ENCODE measurements around the gene NOL9. TPM values are rescaled to one million over a fixed set of nuclear protein-coding genes. Genes with fewer than 3 reads are reported as not detected.

The NOL9 gene
- total RNA-seq, 4 donors from 2014 or later = 16.6 to 25.0 (median 21.1) TPM

- peaks cover 0 to 6% (median 3%) of the 10 kb centered on the region in 4 donors for H3K9me3 ChIP-seq
- WGBS = 84% methylated on average over 8 of the region's 14 CpGs
- intact Hi-C loops (cut with DNase I) = loop anchor here (5.0 kb wide), 1 partner anchor 52 kb away; no protein-coding TSS in a partner anchor
- H3K4me1 ChIP-seq = peaks cover 10 to 12% (median 12%) of the 10 kb centered on the region in 4 donors
- TF ChIP-seq POLR2AphosphoS5 (IDR thresholded peaks at IDR 0.05) (no peak), POLR2A (IDR thresholded peaks at IDR 0.05; ENCODE audit: low read depth) (no peak), EP300 (IDR thresholded peaks at IDR 0.05) (no peak)
- TF ChIP-seq, protein P1, sequence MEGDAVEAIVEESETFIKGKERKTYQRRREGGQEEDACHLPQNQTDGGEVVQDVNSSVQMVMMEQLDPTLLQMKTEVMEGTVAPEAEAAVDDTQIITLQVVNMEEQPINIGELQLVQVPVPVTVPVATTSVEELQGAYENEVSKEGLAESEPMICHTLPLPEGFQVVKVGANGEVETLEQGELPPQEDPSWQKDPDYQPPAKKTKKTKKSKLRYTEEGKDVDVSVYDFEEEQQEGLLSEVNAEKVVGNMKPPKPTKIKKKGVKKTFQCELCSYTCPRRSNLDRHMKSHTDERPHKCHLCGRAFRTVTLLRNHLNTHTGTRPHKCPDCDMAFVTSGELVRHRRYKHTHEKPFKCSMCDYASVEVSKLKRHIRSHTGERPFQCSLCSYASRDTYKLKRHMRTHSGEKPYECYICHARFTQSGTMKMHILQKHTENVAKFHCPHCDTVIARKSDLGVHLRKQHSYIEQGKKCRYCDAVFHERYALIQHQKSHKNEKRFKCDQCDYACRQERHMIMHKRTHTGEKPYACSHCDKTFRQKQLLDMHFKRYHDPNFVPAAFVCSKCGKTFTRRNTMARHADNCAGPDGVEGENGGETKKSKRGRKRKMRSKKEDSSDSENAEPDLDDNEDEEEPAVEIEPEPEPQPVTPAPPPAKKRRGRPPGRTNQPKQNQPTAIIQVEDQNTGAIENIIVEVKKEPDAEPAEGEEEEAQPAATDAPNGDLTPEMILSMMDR (IDR thresholded peaks at IDR 0.05) = no peak
- H3K36me3 ChIP-seq = no peaks in the 10 kb centered on the region
- no peak overlapping the region for H3K4me3 ChIP-seq
- no peak overlapping the region for H3K27ac ChIP-seq (replicated peaks in 1 of 4)
- DNase-seq (ENCODE audit: extremely low spot score) = no peak
- H3K27me3 ChIP-seq = no peaks in the 10 kb centered on the region
Observed at GRCh38 chr1:6574818-6575217, 20.5 kb upstream of the NOL9 start.

DNA sequence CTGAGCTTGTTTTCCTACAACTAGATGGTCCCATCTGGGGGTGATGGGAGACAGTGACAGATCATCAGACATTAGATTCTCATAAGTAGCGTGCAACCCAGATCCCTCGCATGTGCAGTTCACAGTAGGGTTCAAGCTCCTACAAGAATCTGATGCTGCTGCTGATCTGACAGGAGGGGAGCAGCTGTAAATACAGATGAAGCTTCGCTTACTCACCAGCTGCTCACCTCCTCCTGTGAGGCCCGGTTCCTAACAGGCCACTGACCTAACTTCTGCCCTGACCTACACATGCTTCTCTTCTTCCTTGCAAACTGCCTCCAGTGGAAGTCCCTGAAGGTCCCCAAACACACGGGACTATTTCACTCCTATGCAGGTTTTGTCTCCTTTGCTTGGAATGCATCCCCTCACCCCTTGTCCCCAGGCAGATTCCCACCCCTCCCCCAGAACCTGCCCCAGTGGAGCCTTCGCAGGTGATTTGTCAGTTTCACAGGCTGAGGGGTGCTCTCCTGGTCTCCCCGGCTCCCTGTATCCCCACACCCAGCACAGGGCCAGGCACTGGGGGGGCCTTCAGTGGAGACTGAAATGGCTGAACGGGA lies 19.8 kb upstream of the NOL9 start:
- no peak for TF ChIP-seq POLR2A (IDR thresholded peaks at IDR 0.05; ENCODE audit: low read depth)
- TF ChIP-seq, protein P1 (IDR thresholded peaks at IDR 0.05) = no peak
- no peak for TF ChIP-seq POLR2AphosphoS5 (IDR thresholded peaks at IDR 0.05)
- no peak for TF ChIP-seq EP300 (IDR thresholded peaks at IDR 0.05)
- intact Hi-C loops (cut with DNase I) = no loop called here
- Histone ChIP-seq H3K4me1 (peaks cover 6 to 7% (median 7%) of the 10 kb centered on the region in 4 donors), H3K36me3 (no peaks in the 10 kb centered on the region), H3K27me3 (no peaks in the 10 kb centered on the region), H3K27ac (replicated peaks in 1 of 4) (no peak overlapping the region), H3K4me3 (no peak overlapping the region), H3K9me3 (peaks cover 0 to 6% (median 3%) of the 10 kb centered on the region in 4 donors)
- WGBS = 66% methylated on average over 6 of the region's 8 CpGs
- no peak for DNase-seq (ENCODE audit: extremely low spot score)

- Histone ChIP-seq H3K27ac (replicated peaks in 1 of 4) (no peak overlapping the region), H3K4me3 (no peak overlapping the region), H3K36me3 (no peaks in the 10 kb centered on the region), H3K9me3 (peaks cover 0 to 6% (median 3%) of the 10 kb centered on the region in 4 donors), H3K4me1 (no peaks in the 10 kb centered on the region), H3K27me3 (no peaks in the 10 kb centered on the region)
- DNase-seq (ENCODE audit: extremely low spot score) = no peak
- no peak for TF ChIP-seq POLR2A (IDR thresholded peaks at IDR 0.05; ENCODE audit: low read depth)
- TF ChIP-seq EP300 (IDR thresholded peaks at IDR 0.05) = no peak
- no peak for TF ChIP-seq POLR2AphosphoS5 (IDR thresholded peaks at IDR 0.05)
- TF ChIP-seq, protein P1 (IDR thresholded peaks at IDR 0.05) = no peak
- WGBS = 63% methylated on average over 12 of the region's 12 CpGs
- intact Hi-C loops (cut with DNase I) = no loop called here
Observed at GRCh38 chr1:6572653-6573383, 18.5 kb upstream of the NOL9 start.

DNA sequence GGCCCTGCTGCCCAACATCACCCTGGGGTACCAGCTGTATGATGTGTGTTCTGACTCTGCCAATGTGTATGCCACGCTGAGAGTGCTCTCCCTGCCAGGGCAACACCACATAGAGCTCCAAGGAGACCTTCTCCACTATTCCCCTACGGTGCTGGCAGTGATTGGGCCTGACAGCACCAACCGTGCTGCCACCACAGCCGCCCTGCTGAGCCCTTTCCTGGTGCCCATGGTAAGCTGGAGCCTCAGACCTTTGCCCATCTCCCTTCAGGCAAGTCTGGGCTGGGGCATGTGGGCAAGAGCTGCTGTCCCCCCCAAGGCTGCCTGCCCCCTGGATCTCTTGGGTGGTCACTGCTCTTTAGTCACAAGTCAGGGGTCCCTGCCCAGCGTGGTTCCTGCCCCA lies 16.7 kb upstream of the NOL9 start:
- Histone ChIP-seq H3K4me1 (no peaks in the 10 kb centered on the region), H3K27ac (replicated peaks in 1 of 4) (no peak overlapping the region), H3K27me3 (no peaks in the 10 kb centered on the region), H3K36me3 (no peaks in the 10 kb centered on the region), H3K4me3 (no peak overlapping the region), H3K9me3 (peaks cover 0 to 6% (median 3%) of the 10 kb centered on the region in 4 donors)
- 0% methylated on average over 1 of the region's 5 CpGs for WGBS
- intact Hi-C loops (cut with DNase I) = no loop called here
- DNase-seq (ENCODE audit: extremely low spot score) = no peak
- no peak for TF ChIP-seq POLR2A (IDR thresholded peaks at IDR 0.05; ENCODE audit: low read depth)
- no peak for TF ChIP-seq EP300 (IDR thresholded peaks at IDR 0.05)
- TF ChIP-seq, protein P1 (IDR thresholded peaks at IDR 0.05) = no peak
- TF ChIP-seq POLR2AphosphoS5 (IDR thresholded peaks at IDR 0.05) = no peak
